NOMO-1 (cell line): ENCODE measurements around the gene SPPL2C.
"Not testable (repeated sequence)": the region's sequence is repeated elsewhere in the genome, so short reads cannot be mapped to it uniquely, and the experiment has no call there.

Experiments used
- DNase-seq, 2 experiments: peaks; one replicate each; lab custom pipeline; 2025; ENCODE audit not compliant: unreplicated experiment in 2 of 2; lab: John Stamatoyannopoulos, UW

SPPL2C gene

DNA sequence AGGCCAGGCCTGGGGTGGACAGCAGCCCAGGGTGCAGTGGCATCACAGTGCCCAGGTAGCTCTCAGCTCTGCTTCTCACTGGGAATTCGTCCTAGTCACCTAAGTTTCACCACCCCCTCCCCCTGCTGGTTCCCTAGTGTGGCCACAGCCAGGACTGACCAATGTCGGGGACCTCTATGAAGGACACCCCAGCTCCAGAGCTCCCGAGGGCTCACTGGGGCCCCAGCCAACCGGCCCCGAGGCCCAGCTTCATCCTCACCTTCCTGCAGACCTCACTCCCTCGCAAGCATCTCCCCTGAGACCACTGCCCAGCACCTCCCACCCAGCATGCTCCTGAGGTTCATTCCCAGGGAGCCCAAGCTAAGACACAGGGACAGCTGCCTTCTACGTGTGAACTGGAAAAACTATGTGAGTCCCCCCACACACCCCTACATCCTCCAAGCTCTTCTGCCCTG is 4.9 kb downstream of the SPPL2C start:
- DNase-seq = no peak

DNA sequence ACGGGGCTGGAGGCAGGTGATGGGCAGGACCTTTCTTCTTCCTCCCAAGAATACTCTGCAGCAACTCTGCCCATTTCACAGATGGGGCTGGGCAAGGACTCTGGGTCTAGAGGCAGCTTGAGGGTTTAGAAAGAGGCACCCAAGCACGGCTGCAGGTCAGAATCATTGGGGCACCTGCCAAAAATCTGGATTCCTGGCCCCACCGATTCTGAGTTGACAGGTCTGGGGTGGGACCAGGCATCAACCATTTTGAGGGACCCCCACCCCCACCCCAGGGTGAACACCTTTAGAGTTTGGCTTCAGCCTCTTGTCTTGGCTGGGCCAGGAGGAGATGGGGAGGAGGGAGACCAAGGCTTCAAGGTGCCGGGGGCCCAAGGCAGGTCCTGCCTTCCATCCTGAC is 5.3 kb downstream of the SPPL2C start:
- no peak for DNase-seq

DNA sequence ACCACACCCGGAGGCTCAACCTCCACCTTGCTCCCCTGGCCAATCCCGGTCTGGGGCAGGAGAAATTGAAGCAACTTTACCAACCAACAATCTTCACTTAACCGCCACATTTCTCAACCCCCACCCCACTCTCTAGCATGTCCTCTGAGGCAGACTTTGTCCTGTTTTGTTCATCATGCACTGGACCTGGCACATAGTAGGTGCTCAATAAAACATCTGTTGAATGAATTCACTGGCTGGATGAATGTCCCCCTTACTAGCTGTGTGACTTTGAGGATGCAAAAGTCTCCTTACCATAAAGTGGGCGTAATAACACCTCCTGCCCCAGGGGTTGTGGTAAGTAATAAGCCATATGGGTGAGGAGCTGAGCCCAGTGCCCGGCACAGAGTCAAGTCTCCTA is 5.8 kb downstream of the SPPL2C start:
- DNase-seq = no peak

DNA sequence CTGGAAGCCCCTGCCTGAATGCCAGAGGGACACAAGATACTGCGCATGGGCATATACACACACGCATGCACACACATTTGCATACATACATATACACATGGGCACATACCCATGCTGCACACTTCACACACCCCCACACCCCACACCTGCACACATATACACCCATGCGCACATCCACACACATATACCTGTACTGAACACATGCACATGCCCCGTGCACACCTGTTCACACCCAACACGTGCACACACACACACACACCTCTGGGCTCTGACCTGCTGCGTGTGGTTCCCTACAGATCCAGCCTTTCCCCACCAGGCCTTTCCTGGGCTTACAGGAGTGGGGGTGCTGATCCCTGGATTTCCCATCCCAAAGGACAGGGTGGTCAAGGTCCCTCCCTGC is 6.3 kb downstream of the SPPL2C start:
- DNase-seq = no peak

DNA sequence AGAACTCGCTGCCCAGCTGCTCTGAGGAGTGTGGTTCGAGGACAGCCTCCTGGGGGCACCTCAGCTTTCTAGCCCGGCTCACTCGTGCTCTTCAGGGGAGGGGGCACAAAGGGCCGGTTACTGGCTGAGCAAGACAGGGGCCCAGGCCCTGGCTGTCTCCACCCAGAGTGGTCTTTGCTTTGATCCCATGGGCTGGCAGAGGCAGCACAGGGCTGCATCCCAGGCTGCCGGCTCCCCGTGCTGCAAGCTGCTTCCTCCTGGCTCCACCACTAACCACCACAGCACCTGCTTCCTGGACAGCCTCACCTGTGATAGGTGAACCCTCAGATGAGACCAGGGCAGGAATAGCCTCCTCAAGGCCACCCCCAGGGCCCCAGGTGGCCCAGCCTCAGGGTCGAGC is 6.8 kb downstream of the SPPL2C start:
- no peak for DNase-seq

DNA sequence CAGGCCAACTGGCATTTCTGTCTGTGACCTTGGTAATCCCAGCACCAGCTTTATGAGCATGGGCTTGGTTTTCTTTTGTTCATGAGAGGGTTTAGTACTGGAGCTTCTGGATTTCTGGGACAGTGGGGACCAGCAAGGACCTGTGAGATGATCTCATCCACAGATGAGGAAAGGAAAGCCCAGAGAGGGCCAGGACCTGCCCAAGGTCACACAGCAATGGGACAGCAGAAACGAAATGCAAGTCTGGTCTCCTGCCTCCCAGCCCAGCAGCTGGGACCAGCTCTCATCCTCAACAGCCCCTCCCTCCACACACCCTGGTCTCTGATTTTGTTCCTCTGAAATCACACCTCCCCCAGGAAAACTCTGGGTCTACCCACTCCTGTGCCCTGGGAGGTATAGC is 7.2 kb downstream of the SPPL2C start:
- no peak for DNase-seq

DNA sequence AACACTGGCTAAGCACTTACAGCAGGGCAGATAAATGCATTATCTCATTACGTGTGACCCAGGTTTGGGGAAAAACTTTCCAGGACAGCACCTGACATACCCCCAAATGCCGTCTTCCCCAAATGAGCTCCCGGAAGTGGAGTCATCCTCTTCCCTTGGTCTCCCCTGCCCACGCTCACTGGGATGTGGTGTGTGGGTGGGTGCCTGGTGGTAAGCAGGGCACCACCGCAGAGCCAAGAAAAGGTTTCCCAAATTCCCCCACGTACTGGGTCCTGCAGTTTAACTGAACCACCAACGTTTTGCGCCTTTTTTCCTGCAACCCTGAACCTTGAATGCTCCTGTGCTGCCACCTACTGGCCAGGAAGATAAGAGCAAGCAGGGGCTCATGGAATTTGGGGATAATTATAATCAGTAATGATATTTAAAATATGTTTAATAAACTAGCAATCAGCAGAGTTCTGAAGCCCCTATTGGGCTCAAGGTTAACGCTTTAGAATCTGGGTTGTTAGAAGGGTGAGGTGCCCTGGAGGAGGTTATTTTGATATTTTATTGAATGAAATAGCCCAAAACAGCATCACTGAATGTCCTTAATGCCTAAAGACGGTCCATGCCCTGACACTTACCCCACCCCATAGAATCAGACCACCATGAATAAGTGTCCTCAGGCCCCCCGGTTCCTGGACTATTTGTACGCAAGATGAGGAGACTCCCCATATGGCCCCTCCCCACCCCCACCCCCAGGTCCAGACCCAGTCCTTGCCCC is 8.0 kb downstream of the SPPL2C start:
- peak; percentile 16 to 27 for DNase-seq

DNA sequence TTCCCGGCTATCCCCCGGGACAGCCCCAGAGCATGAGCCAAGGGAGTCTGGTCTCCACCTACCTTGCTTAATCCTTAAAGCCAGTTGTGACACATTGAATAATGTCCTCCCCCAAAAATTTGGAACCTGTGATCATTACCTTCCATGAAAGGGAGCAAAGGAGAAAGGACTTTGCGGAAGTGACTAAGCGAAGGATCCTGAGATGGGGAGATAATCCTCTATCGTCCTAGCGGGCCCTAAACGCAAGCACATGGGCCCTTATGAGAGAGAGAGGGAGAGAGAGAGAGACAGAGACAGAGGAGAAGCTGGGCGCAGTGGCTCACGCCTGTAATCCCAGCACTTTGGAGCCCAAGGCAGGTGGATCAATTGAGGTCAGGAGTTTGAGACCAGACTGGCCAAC is 9.5 kb downstream of the SPPL2C start:
- no peak for DNase-seq

DNA sequence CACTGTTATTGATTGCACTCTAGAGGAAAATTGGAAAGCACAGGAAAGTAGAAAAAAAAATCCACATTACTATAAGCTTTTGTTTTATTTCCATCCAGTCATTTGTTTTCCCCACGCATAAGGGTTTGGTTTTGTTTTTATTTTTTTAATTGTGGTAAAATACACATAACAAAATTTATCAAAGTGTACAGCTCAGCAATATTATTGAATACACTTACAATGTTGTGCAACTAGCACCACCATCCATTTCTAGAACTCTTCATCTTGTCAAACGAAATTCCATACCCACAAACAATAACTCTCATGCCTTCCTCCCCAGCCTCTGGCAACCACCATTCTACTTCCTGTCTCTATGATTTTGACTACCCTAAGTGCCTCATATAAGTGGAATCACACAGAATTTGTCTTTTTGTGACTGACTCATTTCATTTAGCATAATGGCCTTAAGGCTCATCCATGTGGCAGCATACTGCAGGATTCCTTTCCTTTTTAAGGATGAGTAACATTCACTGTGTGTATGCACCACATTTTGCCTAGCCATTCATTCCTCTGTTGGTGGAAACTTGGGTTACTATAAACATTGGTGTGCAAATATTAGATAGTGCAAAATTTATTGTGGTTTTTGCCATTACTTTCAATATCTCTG is 11.1 kb downstream of the SPPL2C start:
- DNase-seq = no peak

DNA sequence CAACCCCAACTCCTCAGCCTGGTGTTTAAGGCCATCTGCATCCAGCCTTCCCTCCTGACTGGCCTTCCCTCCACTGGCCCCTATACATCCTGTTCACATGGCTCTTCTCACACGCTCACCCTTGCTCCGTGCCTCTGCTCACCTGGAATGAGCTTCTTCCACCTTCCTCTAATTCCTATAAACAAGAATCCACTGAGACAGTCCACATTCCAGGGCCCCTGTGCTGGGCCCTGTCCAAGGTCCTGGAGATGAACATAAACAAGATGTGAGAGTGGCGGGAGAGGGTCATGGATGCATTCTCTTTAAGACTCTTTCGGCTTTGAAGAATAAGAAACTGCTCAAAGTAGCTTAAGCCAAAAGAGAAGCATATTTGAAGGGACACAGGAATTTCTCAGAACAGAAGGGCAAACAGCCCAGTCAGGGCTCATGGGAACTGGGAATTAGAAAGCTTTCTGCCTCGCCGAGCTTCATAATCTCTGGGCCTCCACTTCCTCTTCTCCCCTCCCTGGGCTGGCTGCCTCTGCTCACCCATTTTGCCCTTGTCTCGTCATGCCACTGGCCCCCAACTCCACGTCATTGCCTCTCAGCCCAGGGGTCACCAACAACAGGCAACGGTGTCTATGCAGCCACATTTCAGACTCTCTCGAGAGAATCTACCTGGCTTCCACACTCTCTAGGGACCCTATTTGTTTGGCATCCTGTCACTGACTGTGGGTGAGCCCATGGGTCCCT is 13.5 kb downstream of the SPPL2C start:
- DNase-seq = no peak

DNA sequence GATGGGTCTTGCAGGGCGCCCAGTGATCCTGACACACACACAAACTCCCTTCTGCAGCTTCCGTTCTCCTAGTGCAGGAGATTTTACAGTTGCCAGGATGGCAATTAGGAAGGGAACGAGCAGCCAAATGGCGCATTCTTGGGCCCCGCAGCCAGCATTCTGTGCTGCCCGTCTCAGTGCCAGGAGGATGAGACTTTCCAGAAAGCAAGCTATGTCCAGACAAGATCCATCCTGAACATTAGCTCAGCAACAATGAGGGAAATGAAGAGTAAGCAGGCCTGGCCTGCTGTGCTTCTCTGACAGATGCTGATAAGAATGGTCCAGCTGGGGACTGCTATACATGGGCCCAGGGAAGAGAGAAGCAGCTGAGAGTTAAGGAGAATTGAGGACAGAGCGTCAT is 16.5 kb downstream of the SPPL2C start:
- no peak for DNase-seq

DNA sequence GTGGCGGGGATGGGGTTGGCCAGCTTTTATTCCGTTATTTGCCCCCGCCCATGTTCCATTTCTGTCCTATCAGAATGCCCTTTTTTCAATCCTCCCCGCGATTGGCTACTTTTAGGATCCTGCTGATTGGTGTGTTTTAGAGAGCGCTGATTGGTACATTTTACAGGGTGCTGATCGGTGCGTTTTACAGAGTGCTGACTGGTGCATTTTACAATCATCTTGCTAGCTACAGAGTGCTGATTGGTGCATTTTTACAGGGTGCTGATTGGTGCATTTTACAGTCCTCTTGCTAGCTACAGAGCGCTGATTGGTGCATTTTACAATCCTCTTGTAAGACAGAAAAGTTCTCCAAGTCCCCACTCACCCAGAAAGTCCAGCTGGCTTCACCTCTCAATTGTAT is 17.4 kb downstream of the SPPL2C start:
- not testable (repeated sequence) for DNase-seq

DNA sequence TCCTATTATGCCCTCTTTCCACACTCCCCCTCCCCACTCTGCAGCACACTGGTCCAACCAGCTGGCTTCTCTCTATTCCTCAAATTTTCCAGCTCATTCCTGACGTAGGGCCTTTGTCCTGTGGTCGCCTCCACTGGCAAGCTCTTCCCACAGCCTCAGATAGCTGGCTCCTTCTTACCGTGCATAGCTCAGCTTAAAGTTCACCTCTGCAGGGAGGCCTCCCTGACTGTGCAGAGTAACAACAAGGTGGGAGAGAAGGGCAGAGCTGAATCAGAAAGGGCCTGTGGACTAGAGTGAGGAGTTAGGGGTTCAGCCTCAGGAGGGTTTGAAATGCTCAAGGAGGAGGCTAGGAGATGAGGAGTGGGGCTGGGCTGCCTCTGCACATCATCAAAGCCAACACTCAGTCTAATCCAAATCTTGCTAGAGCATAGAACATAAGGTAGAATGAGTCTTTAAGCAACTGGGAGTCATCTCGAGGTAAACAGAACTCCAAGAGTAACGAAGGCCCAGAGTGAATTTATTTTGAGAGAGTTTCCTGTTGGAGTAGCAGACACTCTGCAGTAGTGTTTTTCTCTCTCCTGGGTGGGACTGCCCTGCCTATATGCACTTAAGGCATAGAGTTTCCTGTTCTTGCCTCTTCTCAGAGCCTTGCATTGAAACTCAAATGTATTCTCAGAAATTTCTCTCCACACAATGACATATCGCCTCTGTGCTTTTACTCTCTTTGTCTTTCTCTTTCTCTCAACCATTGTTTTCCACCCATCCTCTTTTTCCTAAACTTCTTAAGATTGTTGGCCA is 19.4 kb downstream of the SPPL2C start:
- no peak for DNase-seq

DNA sequence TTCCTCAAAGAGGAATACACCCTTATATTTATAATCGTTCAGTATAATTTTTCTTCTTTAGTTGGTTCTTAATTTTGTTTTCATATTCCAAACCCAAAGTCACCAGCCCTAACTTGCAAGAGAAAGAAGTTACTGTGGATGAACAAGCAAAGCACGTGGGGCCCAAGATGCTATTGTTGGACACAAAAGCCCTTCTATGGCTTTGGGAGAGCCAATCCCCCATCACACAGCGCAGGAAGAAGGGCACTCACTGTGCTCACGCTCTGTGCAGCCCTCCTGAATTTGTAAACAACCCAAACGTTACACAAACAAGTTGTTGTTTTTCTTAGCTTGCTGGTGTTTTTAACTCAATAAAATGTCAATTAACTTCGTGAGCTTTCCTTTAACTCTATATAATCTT is 22.5 kb downstream of the SPPL2C start:
- DNase-seq = no peak

DNA sequence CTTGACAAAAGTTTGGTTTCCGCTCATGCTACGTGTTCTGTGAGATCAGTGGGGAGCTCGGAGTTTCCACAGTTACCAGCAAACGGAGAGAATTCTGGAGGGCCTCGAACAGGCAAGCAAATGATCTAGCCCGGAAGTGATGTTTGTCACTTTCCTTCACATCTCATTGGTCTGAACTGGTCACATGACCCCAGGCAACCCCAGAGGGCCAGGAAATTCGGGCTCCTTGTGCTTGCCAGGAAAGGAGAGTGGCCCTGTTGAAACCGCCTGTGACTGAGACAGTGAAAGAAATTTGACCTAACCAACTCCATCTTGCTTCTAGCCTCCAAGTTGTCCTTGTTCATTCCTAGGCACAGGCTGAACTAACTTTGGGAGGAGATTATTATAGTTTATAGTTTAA is 23.0 kb downstream of the SPPL2C start:
- DNase-seq = no peak

DNA sequence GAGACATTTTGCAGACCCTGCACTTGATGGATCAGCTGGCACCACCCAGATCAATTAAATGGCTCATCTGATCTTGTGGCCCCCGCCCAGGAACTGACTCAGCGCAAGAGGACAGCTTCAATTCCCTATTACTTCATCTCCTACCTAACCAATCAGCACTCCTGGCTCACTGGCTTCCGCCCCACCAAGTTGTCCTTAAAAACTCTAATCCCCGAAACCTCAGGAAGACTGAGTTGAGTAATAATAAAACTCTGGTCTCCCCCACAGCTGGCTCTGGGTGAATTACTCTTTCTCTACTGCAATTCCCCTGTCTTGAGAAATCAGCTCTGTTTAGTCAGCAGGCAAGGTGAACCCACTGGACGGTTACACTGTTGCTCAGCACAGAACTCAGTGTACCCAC is 23.6 kb downstream of the SPPL2C start:
- no peak for DNase-seq

DNA sequence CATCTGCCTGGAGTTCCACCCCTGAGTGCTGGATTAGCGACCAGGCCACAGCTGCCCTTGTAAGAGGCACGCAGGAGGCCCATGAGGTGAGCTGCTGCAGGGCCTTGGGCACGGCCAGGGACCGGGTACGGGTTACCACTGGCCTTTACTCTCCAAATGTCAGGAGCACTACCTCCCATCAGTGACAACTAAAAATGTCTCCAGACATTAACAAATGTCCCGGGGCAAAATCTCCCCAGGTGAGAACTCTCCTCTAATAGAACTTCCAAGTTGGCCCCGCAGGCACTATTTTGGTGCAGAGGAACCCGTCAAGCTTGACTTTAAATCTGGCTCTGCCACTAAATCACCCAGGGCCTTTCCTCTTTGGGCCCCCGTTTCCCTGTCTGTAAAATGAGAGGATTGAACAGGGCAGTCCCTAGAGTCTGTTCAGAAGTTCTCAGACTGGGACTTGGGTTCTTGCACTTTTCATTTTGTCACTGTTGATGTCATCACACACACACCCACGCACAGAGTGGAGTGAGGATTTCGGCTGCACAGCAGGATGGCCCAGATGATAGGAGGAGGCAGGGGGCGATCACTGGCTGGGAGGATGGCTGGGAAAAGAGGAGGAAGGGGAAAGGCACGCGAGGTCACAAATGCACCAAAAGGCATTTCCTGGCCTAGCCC is 25.1 kb downstream of the SPPL2C start:
- DNase-seq = no peak

DNA sequence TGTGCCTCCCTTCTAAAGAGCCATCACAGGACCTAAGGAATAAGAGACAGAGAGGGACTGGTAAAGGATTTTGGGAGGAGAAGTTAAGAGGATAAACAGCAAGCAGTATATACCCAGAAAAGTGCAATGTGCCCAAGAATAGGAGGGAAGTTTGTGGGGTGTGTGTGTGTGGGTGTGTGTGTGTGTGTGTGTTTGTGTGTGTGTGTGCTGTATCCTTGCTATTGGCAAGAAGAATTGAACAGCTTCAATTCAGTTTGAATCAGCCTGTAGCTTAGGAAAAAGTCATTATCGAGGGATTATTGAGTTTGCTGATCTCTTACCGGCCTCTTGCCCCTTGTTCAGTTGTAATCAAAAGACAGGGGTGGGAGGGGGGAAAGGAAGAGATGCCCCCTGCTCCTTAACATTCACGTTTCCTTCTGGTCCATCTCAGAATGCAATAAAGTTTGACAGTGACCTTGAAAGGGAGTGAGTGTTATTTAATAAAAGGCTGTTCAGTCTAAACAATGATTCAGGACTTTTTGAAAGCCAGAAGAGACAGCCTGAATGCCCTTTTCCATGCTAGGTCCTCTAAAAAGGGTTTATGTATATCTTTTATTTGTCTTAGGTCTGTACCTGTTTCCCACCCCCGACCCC is 25.8 kb downstream of the SPPL2C start:
- DNase-seq = no peak

DNA sequence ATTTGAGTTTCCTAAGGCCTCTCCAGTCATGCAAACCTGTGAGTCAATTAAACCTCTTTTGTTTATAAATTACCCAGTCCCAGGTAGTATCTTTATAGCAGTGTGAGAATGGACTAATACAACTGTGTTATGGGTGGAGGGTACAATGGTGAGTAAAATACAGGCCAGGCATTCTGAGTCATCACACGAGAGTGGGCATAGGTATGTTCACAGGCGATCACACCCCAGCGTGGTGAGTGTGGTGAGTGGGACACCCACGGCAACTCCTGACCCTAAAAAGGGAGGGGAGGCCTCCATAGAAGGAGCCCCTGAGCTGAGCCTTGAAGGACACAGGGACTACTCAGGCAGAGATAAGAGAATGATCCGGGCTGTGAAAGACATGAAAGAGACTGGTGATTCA is 27.0 kb downstream of the SPPL2C start:
- no peak for DNase-seq

DNA sequence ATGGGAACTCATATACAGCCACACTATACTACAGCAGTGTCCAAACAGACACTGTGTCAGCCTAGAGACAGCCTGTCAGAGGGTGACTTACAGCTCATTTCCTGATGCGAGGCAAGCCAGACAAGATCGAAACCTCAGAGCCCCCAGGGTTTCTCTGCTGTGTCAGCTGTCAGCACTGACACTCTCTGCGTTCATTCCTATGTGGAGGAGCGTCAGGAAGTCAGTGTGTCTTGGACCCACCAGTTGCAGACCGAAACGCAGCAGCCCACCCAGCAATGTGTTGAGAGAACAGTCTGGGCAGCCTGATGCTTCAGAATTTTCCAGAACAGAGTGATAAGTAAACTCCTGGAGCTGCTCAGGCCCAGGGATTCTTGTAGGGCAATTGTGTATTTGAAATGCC is 29.0 kb downstream of the SPPL2C start:
- DNase-seq = peak in 1 of 2 experiments; percentile 7
